IPS DF 19.7 (cell line): Measurements from ENCODE around the gene ZCCHC9.
A peak's percentile ranks its signal among the peaks of the same experiment; 100 is the strongest.
"Not testable (repeated sequence)": the region's sequence is repeated elsewhere in the genome, so short reads cannot be mapped to it uniquely, and the experiment has no call there.

Source experiments
- DNase-seq: peaks from one replicate; pipeline ENCODE4 v3.0.0-alpha.2; 2013; ENCODE audit warnings: low read depth, low spot score

Gene ZCCHC9, protein sequence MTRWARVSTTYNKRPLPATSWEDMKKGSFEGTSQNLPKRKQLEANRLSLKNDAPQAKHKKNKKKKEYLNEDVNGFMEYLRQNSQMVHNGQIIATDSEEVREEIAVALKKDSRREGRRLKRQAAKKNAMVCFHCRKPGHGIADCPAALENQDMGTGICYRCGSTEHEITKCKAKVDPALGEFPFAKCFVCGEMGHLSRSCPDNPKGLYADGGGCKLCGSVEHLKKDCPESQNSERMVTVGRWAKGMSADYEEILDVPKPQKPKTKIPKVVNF

DNA sequence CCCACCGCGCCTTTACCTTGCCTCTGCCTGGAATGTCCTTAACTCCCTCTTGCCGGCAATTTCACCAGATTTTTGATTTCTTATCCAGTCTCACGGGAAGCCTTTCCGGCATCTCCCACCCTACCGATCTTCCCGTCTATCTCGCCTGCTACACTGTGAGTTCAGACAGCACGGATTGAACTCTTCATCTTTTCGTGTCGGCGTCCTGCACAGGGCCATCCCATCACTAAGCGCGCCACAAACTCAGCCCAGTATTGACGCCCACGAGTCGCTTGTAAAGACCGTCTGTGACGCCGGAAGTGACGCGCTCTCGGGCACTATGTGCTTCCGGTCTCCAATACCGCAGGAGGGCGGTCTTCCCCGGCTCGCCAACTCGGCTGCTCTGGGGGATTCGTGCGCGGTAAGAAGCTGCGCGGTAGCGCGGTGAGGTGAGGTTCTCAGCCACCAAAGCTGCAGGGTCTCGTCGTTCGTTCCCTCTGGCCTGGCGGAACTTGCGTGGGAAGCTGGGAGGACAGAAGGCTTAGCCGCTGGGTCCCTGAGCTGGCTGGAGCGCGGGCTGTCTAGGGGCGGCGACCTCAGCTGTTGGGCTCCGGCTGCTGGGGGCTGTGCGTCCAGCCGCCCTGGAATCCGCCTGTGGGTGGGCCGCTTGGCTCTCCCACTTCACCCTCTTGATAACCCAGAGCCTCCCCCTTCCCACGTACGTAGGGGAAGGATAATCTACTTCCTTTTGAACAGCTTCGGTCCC, at the start of gene ZCCHC9:
TSS of gene ZCCHC9 (plus strand) at position 317 of the 745 bp plus-strand sequence. CDS start 3,171 bp downstream, outside the sequence.
- peak; percentile 92 for DNase-seq

DNA sequence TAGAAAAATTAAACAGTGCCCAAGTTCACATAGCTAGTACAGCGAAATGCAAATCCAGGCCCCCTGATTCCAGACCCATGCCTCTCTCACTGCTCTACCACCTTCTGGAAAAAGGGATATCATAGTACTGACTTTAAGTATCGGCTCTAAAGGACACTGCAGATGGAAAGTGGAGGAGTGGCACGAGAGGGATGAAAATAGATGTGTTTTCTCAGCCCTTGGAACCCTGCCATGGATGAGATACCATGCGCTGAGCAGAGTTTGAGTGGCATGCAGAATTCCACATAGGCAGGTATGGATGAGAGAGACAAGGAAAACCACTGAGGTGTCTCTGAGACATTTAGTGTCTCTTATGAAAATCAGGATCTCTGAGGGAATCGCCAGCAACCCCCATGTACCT, 49.5 kb upstream of the ZCCHC9 start:
- DNase-seq = no peak

GRCh38 chr5:81252904-81253303, 48.5 kb upstream of the ZCCHC9 start:
- DNase-seq = no peak

DNA sequence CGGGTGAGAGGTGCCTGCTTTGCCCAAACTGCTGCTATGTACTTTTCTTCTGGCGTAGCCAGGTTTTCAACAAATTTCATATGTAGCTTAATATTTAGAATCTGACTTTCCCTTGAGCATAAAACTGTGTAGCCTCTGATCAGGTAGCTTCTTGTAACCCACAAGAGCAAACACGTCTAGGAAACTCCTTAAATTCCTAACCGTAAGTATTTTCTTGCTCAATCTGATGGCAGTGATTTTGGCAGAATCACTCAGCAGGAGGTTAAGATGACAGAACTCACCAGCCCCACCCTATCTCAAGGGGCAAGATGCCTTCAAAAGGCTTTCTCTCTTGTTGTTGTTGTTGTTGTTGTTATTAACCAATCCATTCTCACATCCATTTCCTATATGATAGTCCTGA, 47.5 kb upstream of the ZCCHC9 start:
- no peak for DNase-seq

DNA sequence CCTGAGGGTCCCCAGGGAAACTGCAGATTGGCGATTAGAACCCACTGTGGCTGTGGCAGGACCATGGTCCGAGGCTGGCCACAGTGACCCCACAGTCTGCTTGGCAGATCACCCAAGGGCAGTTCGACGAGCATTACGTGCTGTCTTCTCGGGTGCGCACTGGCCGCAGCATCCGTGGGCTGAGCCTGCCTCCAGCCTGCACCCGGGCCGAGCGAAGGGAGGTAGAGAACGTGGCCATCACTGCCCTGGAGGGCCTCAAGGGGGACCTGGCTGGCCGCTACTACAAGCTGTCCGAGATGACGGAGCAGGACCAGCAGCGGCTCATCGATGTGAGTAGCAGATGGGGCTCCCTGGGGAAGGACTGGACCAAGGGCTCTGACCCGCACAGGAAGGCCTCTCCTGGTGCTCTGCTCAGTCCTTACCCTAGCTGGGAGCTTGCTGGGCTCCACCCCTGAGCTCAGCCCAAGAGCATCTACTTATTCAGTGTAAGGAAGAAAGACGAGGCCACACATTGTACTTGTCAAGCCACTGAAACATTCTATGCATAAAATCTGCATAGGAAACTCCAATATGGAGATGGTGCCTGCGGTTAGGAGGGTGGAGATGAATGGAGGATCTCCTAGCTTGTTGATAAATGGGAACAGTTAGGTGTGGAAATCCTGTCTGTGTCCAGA, 46.4 kb upstream of the ZCCHC9 start:
- no peak for DNase-seq

DNA sequence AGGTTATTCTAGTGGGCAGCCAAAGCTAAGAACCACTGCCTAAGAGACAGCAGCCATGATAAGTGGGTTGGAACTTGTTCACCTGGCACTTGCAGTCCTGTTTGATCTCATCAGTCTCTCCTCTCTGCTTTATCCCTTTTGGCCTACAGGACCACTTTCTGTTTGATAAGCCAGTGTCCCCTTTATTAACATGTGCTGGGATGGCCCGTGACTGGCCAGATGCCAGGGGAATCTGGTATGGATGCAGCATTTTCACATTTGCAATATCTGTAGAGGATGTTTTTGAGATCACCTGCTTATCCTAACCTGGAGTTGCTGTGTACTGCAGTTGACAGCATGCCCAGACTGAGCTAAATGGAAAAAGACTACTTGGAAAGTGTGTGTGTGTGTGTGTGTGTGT, 44.6 kb upstream of the ZCCHC9 start:
- no peak for DNase-seq

DNA sequence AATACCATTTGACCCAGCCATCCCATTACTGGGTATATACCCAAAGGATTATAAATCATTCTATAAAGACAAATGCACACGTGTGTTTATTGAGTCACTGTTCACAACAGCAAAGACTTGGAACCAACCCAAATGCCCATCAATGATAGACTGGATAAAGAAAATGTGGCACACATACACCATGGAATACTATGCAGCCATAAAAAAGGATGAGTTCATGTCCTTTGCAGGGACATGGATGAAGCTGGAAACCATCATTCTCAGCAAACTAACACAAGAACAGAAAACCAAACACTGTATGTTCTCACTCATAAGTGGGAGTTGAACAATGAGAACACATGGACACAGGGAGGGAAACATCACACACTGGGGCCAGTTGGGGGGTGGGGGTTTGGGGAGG, 38.6 kb upstream of the ZCCHC9 start:
- DNase-seq = not testable (repeated sequence)

GRCh38 chr5:81265101-81265500, 36.3 kb upstream of the ZCCHC9 start:
- DNase-seq = no peak

GRCh38 chr5:81268521-81269196, 32.7 kb upstream of the ZCCHC9 start:
- no peak for DNase-seq

DNA sequence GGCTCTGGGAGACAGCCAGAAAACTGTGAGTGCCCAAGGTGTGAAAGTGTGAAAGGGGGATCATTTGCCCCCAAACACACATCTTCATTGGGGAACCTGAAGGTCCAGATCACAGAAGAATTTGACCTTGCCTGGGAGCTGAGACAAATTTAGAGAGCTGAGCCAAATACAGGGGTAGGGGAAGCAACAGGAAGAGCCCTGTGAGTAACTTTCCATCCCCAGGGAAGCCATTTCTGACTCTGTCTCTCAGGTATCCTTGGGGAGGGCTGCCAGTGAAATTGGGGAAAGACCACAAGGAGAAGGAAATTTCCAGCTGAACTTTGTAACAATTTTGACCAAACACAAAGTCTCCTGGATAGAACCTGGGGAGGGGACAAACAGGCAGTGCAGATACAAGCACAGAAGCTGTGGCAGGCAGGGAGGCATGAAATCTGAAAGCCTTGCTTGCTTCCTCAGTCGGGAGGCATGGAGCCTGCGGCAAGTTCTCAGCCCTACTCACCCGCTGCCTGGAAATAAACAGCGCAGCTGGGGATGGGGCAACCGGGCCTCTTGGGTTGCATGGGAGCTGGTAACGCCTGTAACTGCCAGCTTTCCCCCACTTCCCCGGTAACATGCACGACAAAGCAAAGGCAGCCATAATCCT, 31.5 kb upstream of the ZCCHC9 start:
- no peak for DNase-seq

GRCh38 chr5:81270394-81271027, 30.9 kb upstream of the ZCCHC9 start:
- not testable (repeated sequence) for DNase-seq

- no peak for DNase-seq
These were observed 17.4 kb upstream of the ZCCHC9 start for GRCh38 chr5:81283976-81284375.

GRCh38 chr5:81286059-81286617, 15.2 kb upstream of the ZCCHC9 start:
- no peak for DNase-seq

- DNase-seq = no peak
These were observed 13.4 kb upstream of the ZCCHC9 start for GRCh38 chr5:81288021-81288433.

DNA sequence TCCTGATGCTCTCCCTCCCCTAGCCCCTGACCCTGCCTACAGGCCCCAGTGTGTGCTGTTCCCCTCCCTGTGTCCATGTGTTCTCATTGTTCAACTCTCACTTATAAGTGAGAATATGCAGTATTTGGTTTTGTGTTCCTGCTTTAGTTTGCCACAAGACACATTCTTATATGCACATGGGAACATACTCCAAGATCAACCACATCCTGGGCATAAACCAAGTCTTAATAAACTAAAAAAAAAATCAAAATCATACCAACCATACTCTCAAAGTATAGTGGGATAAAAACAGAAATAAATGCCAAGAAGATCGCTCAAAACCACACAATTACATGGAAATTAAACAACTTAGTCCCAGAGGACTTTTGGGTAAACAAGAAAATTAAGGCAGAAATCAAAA, 11.2 kb upstream of the ZCCHC9 start:
- DNase-seq = no peak

GRCh38 chr5:81292130-81292529, 9.3 kb upstream of the ZCCHC9 start:
- DNase-seq = no peak

DNA sequence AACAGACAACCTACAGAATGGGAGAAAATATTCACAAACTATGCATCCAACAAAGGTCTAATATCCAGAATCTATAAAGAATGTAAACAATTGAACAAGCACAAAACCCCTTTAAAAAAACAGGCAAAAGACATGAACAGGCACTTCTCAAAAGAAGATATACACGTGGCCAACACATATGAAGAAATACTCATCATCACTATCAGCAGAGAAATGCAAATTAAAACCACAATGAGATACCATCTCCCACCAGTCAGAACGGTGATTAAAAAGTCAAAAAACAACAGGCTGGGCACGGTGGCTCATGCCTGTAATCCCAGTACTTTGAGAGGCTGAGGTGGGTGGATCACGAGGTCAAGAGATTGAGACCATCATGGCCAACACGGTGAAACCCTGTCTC, 7.4 kb upstream of the ZCCHC9 start:
- not testable (repeated sequence) for DNase-seq

- DNase-seq = no peak
These were observed 3.9 kb upstream of the ZCCHC9 start for GRCh38 chr5:81297531-81297930.

DNA sequence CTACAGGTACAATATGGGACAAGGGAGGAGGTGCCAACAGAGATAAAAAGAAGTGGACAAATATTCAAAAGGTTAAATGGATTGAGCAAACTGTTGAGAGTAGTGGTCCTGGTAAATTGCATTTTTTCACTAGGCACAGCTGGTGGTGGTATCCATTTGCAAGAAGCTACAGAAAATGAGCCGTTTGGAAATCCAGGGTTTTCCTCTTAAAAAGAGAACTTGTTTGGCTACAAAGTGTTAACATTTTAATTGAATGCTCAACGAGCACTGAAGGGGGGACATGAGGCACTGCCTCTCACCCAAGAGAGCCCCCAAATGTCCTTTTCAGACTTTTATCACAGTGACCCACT, 491 bp upstream of the ZCCHC9 start:
- DNase-seq = no peak

- DNase-seq = no peak
These were observed 1.2 kb downstream of the ZCCHC9 start for GRCh38 chr5:81302596-81302995.

DNA sequence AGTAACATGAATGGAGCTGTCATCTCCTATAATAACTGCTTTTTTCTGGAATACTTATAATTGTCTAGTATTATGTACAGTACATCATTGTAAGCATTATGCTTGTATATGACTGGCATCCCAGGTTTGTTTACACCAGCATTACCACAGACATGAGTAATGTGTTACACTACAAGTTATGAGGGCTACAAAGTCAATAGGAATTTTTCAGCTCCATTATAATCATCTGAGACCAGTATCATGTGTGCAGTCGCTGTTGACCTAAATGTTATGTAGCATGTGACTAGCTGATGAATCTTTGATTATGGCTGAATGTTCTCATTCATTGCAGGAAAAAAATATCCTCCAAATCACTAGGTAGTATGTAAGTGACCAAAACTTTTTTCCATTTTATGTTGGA, 2.2 kb downstream of the ZCCHC9 start:
- DNase-seq = no peak
